GM18517 (cell line): ENCODE data around the gene TEX22.

Source experiments
- ATAC-seq: cut with Tn5 transposase; IDR thresholded peaks from one replicate; pipeline ENCODE4 v1.9.1; 2021; ENCODE audit warnings: mild to moderate bottlenecking, moderate library complexity; ENCODE audit not compliant: unreplicated experiment

The TEX22 gene

DNA sequence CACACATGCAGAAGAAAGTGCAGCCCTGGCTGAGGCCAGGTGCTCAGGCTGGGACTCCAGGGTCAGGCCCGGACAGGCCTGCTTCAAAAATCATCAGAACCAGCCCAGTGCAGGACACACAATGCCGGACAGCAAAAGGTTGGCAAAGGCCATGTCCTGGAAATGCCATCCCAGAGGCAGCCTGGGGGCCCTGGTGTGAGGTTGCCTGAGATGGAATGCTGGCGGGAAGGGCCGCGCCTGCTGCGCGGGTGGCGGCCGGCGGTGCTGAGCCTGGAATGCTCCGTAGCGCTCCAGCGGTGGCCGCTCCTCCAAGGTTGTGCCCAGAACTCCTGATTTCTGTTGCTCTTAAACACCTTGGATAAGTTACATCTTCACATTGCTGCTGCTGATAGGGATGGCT is 54.6 kb downstream of the TEX22 start:
- no peak for ATAC-seq

DNA sequence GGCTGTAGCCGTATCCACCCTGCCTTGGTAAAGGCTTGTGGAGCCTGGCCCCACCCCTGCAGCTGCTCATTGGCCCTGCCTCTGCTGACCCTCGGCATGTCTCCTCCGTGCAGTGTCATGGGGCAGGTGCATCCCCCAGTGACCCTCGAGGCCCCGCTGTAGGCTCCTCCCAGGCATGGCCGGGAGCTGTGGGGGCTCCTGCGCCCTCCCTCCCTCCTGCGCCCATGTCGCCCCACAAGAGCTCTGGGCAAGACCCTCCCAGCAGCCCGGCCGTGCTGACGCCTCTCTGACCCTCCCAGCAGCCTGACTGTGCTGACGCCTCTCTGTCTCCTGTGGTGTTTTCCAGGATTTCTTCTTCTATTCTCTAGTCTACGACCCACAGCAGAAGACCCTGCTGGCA is 55.5 kb downstream of the TEX22 start:
- no peak for ATAC-seq

DNA sequence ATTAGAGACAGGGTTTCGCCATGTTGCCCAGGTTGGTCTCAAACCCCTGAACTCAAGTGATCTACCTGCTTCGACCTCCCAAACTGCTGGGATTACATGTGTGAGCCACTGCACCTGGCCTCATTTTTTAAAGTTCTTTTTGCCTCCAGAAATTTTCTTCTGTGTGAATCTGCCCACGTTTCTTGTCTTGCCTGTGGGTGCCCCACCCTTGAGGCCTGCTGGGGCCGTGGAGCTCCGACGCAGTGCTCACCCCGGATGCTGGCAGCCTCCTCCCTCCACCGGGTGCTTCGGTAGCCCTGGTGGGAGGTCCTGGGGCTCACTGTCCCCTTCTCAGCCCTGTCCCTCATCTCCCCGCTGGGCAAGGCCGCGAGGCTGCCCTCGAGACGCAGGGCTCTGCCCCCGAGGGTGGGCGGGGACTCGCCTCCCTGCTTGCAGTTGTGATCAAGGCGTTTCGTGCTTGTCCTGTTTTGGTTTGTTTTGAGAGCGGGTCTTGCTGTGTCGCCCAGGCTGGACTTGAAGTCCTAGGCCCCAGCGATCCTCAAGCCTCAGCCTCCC is 56.8 kb downstream of the TEX22 start:
- no peak for ATAC-seq

DNA sequence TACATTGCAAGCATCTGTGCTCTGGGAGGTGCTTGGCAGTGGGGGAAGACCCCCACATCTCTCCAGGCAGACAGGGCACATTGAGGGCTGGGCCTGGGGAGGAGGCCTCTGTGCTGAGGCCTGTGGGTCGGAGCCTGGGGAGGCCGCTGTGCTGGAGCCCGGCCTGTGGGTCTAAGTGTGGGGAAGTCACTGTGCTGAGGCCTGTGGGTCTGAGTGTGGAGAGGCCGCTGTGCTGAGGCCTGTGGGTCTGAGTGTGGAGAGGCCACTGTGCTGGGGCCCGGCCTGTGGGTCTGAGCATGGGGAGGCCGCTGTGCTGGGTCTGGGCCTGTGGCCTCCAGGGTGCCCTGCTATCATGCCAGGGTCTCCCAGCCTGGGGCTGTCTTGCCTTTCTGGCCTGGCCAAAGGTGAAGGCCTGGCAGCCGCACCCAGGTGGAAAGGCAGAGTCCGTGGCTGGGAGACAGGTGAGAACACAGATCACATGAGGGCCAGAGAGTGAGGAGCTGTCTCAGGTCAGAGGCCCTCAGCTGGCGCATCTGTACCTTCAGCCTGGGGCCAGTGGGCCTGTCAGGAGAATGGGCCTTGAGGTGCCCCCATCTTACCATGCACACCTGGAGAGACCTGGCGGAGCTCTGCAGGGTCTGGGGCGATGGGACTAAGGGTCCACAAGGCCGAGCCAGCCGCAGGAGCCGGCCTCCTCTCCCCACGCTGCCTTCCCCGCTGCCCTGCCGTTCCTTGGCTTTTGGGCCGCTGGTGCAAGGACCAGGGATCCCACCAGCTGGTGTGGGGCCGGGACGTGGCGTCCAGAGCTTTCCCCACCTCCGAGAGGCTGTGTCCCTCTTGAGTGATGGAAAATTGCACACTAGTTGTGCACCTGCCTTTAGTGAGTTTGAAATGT is 57.7 kb downstream of the TEX22 start:
- no peak for ATAC-seq

DNA sequence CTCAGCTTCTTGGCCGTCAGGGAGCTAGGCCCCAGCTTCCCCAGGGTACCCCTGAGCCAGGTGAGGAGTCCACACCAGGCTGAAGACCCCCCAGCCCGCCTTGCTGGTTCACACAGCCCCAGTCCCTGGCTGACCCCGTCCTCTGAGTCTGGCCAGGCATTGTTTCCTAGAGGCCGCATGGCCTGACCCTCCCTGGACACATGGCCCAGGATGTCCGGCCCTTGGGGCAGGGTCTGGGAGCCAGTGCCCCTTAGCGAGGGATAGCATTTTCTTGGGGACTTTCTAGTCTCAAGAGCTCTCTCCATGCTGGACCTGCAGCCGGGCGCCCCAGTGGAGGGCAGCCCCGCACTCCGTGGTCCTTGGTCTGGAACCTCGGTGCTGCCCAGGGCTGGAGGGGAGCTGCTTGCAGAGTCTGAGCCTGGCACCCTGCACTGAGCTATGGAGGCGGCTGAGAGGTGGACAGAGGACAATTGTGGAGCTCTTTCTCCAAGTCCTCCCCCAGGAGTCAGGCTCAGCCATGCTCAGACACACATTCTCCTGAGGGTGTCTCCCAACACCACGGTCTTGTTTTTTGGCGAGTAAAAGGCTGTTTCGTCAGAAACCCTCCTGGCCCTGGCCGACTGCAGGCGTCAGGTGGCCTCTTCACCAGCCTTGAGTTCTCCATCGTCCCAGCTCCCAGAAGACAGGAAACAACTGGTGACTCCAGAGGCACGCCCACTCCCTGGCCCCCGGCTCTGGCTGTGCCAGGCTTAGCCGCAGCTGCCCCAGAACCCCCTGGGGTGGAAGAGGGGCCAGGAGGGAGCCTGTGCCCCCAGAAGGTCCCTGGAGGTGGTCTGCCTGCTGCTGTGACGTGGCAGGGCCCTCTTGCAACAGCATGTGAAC is 58.6 kb downstream of the TEX22 start:
- ATAC-seq = no peak

DNA sequence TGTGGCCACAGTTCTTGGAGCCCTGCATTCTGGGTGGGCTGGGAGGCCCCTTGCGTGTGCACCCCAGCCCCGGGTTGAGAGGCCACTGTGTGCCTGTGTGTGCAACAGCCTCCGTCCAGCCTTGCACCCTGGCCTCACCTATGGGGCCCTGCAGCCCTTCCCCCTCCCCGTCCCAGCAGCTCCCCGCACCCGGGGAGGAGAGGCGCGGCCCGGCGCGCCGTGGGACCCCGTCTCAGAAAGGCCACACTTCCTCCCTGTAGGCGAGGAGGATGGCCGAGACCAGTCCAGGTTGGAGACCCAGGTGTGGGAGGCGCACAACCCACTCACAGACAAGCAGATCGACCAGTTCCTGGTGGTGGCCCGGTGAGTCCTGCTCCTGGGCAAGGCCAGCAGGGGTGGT is 59.7 kb downstream of the TEX22 start:
- no peak for ATAC-seq

DNA sequence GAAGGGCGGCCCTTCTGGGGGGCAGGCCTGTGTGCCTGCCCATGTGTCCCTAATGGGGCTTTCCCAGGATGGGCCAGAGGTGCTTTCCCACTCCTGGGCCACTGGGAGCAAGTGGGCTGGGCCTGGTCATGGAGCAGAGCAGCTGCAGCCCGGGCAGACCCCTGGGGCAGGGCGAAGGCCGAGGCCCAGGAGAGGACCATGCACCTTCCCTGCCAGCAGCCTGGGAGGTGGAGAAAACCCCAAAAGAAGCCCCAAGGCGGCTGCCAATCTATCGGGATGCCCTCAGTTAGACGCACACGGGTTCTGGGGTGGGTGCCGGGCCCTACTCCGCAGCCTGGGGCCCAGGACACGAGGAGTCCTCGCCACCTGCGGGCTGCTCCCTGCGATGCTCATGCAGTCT is 60.2 kb downstream of the TEX22 start:
- ATAC-seq = no peak

DNA sequence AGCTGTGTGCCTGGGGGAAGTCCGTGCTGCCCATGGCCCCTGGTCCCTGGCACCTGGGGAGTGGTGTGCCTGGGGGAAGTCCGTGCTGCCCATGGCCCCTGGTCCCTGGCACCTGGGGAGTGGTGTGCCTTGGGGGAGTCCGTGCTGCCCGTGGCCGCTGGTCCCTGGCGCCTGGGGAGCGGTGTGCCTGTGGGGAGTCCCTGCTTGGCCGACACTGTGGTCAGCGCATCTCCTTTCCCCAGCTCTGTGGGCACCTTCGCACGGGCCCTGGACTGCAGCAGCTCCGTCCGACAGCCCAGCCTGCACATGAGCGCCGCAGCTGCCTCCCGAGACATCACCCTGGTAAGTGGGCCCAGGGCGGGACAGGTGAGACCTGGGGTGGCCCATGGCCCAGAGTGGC is 61.8 kb downstream of the TEX22 start:
- ATAC-seq = no peak

DNA sequence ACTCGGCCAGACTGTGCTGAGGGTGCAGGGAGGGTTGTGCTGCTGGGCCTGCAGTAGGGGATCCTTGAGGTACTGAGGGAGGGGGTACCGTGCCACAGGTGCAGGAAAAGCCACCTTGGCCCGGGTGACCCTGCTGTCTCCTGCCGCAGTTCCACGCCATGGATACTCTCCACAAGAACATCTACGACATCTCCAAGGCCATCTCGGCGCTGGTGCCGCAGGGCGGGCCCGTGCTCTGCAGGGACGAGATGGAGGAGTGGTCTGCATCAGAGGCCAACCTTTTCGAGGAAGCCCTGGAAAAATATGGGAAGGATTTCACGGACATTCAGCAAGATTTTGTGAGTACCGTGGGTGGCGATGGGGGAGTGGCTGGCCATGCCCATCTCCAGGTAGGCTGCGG is 62.3 kb downstream of the TEX22 start:
- ATAC-seq = no peak

DNA sequence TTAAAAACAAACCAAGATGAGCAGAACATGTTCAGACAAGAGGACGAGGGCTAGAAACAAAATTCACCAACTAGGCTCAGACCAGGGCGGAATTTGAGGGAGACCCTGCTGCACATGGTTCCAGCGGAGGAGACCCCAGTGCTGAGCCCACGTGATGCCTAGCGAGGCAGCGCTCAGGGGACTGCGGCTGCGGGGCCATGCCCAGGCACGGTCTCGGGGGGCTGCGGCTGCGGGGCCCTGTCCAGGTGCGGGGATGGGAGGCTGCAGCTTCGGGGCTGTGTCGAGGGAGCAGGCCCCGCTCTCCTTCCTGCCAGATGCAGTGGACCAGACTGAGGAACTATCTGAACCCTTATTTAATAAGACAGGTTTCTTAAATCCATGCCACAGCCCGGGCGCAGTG is 63.6 kb downstream of the TEX22 start:
- no peak for ATAC-seq
